ENCODE measurements around the gene KCNH3.

GRCh38 chr12:49546481-49546880 lies 7.7 kb downstream of the KCNH3 start:
- TF ChIP-seq TAF1 (IDR thresholded peaks at IDR 0.05; ENCODE audit: borderline replicate concordance, insufficient read depth, low read length): no peak
- TF ChIP-seq, protein P1, sequence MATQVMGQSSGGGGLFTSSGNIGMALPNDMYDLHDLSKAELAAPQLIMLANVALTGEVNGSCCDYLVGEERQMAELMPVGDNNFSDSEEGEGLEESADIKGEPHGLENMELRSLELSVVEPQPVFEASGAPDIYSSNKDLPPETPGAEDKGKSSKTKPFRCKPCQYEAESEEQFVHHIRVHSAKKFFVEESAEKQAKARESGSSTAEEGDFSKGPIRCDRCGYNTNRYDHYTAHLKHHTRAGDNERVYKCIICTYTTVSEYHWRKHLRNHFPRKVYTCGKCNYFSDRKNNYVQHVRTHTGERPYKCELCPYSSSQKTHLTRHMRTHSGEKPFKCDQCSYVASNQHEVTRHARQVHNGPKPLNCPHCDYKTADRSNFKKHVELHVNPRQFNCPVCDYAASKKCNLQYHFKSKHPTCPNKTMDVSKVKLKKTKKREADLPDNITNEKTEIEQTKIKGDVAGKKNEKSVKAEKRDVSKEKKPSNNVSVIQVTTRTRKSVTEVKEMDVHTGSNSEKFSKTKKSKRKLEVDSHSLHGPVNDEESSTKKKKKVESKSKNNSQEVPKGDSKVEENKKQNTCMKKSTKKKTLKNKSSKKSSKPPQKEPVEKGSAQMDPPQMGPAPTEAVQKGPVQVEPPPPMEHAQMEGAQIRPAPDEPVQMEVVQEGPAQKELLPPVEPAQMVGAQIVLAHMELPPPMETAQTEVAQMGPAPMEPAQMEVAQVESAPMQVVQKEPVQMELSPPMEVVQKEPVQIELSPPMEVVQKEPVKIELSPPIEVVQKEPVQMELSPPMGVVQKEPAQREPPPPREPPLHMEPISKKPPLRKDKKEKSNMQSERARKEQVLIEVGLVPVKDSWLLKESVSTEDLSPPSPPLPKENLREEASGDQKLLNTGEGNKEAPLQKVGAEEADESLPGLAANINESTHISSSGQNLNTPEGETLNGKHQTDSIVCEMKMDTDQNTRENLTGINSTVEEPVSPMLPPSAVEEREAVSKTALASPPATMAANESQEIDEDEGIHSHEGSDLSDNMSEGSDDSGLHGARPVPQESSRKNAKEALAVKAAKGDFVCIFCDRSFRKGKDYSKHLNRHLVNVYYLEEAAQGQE (IDR thresholded peaks at IDR 0.05; ENCODE audit: insufficient read depth in 1 of 2, low read depth in 2 of 2, low read length in 2 of 2): no peak

All from PFSK-1 (cell line).